Skin epidermis (tissue), 12 donors: ENCODE measurements around the gene ACOXL.

Source experiments
- H3K27ac ChIP-seq, 21 experiments: fragments of 200-600 bp; sonication (generic) in 11 of 21; one replicate each; pipeline ENCODE4 v1.5.0; 2020; ENCODE audit warnings: mild to moderate bottlenecking in 3 of 21, inconsistent platforms in 2 of 21, moderate library complexity in 2 of 21
- H3K4me3 ChIP-seq, 7 experiments: fragments of 200-600 bp; sonication (generic) in 2 of 7; one replicate each; pipeline ENCODE4 v1.5.0; 2020; ENCODE audit warnings: inconsistent platforms in 2 of 7, mild to moderate bottlenecking in 2 of 7, moderate library complexity in 1 of 7

The ACOXL gene

DNA sequence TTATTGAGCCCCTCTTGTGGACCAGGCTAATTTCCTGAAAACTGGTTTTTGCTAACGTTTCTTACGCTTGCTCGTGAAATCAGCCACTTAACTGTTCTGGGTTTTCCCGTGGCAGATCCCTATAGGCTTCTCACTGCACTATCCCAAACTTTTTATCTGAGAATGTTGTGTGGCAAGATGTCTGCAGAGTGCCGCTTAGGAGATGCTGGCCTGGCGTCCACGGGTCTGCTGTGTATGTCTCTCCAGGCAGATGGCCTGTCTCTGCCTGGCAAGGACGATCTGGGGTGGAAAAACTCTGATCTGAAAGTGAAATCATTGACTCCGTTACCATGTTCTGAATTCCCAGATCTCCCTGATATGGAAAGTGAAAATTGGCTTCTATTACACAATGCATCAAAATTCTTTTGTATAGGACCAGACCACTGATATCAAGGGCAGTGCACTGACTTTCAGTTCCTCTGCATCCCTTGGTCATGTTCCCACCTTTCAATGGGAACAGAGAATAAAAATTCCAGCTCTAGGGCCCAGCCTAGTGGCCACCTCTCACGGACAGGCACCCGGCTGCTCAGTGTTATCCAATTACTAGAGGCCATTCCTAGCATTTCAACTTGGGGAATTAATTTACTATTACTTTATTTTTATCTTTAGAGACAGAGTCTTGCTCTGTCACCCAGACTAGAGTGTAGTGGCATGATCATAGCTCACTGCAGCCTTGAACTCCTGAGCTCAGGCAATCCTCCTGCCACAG lies 154.6 kb downstream of the ACOXL start:
- no peak overlapping the region for H3K27ac ChIP-seq
- no peak overlapping the region for H3K4me3 ChIP-seq

DNA sequence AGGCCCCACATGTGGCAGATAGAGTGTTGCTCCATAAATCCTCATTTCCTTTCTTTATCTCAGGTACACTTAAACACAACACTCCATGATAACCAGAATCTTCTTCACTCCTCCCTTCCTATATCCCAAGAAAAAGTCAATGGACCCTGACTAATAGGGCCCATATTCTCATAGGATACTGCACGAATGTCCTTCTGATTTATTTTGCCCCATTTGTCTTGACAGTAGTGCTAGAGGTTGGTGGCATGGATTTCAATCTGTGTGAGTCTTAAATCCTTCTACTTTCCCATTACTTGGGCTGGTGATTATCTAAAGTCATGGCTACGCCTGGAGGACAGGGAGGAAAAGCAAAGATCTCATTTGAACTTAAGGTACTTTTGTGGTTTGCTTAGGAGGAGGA lies 156.0 kb downstream of the ACOXL start:
- Histone ChIP-seq H3K4me3 (no peak overlapping the region), H3K27ac (no peak overlapping the region)

DNA sequence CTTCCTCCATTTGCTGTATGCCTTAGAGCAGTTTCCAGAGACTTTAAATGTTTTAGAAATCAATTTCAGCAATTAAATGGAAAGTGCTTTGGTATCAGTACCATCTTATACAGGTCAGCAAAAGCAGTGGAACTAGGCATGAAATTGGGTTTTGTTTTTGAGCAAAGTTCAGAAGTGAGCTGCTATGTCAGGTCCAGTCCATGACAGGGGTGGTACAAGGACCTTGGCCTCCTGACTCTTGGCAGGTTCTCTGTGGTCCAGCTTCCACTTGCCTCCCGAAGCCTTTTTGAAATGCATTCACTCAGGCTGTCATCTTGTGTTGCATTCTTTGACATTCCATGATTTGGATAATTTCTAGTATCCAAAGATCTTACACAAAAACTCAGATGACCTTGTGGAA lies 159.3 kb downstream of the ACOXL start:
- H3K27ac ChIP-seq: no peak overlapping the region
- no peak overlapping the region for H3K4me3 ChIP-seq

DNA sequence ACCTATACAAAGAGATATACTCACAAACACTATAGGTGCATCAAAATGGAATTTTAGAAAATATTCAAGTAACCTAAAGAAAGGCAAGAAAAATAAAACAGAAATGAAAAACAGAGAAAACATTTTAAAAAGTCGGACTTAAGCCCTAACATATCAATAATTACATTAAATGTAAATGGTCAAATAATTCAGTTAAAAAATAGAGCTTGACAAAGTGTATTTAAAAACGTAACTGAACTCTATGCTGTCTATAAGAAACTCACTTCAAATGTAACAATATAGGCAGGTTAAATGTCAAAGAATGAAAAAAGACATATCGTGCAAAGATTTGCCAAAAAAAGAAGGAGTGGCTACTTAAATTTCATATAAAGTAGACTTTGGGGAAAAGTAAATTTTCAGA lies 163.9 kb downstream of the ACOXL start:
- no peak overlapping the region for H3K27ac ChIP-seq

DNA sequence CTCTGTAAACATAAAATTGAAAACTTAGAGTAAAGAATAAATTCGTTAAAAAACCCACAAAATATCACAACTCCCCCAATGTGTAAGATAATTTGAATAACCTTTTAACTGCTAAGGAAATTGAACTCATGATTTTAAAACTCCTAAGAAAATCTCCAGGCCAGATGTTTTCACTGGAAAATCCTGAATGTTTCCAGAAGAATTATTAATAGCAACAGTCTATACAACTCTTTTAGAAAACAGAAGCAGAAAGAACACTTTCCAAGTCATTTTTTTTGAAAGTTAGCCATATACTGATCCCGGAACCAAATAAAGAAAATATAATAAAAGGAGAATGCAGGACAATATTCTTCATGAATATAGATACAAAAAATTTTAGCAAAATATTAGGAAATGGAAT lies 165.6 kb downstream of the ACOXL start:
- Histone ChIP-seq H3K27ac (no peak overlapping the region), H3K4me3 (no peak overlapping the region)

More for the DNA sequence above, 163.9 kb downstream of the ACOXL start:
- no peak overlapping the region for H3K4me3 ChIP-seq

DNA sequence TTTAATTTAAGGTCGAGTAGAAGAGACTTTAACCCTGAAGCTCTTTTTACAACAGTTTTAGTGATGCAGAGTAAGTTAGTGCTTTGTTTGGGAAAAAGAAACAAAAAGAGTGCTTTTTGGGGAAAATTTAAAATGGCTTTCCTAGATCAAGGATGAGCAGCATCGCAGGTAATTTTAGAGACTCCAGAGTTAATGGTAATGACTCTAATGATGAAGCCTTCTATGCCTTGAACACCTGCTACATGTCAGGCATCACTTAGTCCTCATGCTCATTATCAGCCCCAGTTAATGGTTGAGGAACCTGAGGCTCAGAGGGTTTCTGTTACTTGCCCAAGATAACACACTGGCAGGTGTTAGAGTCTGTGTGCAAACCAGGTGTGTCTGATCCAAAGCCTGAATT lies 167.8 kb downstream of the ACOXL start:
- H3K27ac ChIP-seq: no peak overlapping the region
- no peak overlapping the region for H3K4me3 ChIP-seq

DNA sequence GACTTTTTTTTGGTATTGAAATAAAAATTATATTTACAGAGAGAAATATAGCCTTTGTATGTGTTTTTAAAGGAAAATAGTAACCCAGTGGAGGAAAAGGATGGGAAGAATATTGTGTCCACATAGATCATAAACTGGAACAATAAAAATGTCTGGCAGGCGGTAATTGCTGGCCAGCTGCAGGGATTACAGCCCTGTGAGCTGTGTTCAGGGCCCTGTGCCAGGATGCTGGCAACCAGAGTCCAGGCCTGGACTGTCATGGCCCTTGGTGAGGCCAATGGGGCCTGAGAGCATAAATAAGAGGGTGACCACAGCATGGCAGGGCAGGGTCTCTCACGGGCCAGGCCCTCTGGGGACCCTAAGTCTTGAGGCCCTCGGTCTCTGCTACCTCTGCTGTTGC lies 171.2 kb downstream of the ACOXL start:
- Histone ChIP-seq H3K27ac (no peak overlapping the region), H3K4me3 (no peak overlapping the region)

DNA sequence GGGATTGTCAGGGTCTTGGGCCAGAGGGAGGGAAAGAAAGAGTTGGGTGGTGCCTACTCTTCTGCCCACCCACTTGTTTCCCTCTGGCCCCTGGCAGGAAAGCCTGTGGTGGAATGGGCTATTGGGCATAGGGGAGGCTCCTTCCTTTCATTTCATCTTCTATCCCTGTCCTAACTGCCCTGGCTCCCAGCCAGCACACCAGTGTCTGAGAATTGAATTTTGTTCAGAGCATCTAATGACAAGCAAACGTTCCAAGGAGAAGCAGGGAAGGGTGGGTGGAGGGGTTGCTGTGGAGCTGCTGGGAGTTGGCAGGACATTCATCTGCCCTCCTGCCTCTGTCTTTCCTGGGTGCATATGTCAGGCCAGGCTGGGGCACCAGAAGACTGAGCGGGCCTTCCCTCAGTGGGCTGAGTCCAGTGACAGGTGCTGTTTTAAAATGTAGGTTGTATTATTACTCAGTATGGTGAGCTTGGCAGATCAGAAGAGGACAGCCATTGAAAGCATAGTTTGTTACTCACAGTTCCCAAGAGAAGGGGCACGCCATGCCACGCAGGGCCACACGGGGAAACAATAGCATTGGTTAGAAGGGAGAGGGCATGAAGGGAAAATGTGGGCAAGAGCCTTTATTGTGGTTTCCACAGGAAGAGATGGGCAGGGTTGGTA lies 171.9 kb downstream of the ACOXL start:
- no peak overlapping the region for H3K27ac ChIP-seq
- H3K4me3 ChIP-seq: no peak overlapping the region

DNA sequence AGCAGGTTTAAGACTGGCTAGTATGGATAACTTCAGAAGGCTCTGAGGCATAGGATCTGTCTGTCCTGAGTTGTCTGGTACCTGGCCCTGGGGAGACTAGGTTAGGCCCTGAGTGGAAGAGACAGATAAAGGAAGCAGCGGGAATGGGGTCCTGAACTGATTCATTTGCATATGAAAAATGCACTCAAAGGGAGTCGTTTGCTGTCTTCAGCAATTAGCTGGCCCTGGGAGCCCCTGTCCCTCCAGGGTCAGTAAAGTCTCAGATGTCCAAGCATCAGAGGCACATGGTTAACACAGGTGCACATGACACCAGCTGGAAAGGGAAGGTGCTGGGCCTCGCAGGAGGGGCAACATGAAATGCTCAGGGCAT lies 172.4 kb downstream of the ACOXL start:
- no peak overlapping the region for H3K4me3 ChIP-seq
- no peak overlapping the region for H3K27ac ChIP-seq

DNA sequence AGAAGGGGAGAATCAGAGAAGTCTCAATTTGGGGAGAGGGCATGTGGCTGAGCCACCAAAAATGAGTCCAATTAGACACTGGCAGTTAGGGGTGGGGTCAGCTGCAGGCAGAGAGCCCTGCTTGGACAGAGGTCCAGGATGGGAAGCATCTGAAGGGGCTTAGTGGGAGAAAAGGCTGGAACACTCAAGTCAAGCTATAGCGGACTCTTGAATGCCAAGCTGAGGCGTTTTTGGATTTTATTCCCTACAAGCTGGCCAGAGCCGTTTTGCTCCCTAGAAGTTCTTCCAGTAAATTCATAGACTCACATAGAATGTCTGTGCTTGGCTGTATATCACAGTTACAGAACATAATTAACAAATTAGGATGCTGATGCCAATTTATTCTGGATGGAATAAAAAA lies 172.8 kb downstream of the ACOXL start:
- H3K27ac ChIP-seq: no peak overlapping the region
- H3K4me3 ChIP-seq: no peak overlapping the region

DNA sequence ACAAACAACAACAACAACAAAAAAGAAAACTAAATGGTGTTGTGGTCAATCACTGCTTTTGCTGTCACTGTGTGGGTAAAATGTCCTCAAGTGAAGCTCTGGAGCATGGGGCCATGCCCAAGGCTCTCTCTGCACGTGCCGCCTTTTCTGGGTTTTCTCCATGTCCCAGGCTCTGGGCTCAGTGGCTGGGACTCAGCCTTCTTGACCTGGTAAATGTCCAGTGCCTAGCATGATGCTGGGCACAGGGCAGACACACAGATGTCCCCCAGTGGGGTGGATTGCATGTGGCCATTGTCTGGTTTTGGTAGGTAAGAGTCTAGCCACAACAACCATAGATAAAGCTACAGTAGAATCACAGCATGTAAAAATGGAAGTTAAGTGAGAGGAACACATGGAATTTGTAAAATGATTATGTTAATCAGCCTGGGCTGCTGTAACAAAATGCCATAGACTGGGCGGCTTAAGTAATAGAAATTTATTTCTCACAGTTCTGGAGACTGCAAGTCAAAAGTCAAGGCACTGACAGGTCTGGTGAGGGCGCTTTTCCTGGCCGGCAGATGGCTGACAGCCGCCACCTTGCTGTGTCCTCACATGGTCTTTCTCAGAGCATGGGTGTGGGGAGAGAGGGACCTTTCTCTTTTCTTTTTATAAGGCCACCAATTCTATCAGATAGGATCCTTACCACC lies 174.4 kb downstream of the ACOXL start:
- H3K4me3 ChIP-seq: no peak overlapping the region
- H3K27ac ChIP-seq: no peak overlapping the region

DNA sequence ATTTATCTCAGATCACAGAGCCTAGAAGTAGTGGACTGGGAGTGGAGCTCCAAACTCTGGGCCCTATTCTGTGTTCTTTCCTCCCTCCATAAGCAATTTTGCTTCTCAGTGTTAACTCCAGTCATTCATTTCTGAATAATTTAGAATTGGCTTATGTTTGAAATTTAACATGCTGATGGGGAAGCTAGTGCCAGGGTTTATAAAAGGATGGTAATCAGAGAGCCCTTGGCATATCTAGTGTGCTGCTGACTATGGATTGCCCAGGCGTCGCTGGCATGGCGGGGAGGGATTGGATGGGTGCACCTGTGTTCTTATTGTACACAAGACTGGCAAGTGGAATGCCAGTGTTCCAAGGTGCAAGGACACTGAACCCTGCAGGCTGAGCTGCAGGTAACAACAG lies 177.1 kb downstream of the ACOXL start:
- no peak overlapping the region for H3K4me3 ChIP-seq
- H3K27ac ChIP-seq: no peak overlapping the region

DNA sequence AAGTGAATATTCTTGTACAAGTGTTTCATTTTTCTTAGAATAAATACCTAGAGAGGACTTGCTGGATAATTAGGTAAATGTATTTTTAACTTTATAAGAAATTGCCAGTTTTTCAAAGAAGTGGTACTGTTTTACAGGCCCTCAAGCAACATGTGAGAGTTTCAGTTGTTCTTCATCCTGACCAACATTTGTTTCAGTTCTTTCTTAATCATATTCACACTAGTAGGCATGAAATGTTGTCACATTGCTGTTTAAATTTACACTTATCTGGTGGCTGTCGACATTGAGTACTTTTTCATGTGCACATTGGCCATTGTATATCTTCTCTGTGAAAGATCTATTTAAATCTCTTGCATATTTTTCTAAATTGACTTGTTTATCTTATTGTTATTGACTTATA lies 178.1 kb downstream of the ACOXL start:
- Histone ChIP-seq H3K4me3 (no peak overlapping the region), H3K27ac (no peak overlapping the region)

DNA sequence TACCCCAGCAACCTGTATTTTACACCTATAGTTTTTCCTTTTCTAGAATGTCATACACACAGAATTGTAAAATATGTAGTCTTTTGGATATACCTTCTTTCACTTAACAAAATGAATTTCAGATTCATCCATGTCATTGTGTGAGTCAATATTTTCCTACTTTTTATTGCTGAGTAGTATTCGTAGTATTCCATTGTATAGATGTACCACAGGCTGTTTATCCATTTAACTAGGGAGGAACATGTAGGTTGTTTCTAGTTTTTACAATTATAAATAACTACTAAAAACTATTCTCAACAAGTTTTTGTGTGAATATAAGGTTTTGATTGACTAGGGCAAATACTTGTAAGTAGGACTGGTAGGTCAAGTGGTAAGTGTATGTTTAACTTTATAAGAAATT lies 187.4 kb downstream of the ACOXL start:
- H3K4me3 ChIP-seq: no peak overlapping the region

DNA sequence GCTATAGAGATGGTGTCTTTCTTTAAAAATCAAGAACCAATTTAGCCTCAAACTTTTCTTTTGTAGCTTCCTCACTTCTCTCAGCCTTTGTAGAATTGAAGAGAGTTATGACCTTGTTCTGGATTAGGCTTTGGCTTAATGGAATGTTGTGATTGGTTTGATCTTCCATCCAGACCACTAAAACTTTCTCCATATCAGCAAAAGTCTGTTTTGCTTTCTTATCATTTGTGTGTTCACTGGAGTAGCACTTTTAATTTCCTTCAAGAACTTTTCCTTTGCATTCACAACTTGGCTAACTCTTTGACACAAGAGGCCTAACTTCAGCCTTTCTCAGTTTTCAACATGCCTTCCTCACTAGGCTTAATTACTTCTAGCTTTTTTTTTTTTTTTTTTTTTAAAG lies 193.1 kb downstream of the ACOXL start:
- no peak overlapping the region for H3K27ac ChIP-seq
- no peak overlapping the region for H3K4me3 ChIP-seq

More for the DNA sequence above, 187.4 kb downstream of the ACOXL start:
- no peak overlapping the region for H3K27ac ChIP-seq

DNA sequence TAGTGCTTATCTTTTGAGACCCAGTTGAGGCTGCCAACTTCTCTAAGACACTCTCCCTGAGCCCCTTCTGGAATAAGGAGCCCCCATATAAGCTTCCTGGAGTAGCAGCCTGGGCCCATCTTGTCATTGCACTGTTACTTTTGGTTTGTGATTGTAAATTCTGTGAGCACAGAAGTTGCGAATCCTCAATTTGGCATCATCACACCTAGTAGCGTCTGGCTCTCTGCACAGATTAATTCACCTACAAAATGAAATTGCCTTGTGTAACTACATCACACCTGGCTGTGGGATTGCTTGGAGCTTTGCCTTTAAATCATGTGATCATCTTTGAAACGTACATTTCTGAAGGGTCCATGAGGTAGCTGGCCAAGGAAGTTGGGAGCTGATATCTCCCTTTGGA lies 195.2 kb downstream of the ACOXL start:
- Histone ChIP-seq H3K4me3 (no peak overlapping the region), H3K27ac (no peak overlapping the region)

DNA sequence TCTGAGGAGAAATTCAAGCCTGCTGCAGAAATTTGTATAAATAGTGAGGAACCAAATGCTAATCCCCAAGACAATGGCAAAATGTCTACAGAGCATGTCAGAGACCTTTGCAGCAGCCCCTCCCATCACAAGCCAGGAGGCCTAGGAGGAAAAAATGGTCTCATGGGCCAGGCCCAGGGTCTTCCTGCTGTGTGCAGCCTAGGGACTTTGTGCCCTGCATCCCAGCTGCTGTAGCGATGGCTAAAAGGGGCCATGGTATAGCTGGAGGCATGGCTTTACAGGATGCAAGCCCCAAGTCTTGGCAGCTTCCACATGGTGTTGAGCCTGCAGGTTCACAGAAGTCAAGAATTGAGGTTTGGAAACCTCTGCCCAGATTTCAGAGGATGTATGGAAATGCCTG lies 197.2 kb downstream of the ACOXL start:
- no peak overlapping the region for H3K4me3 ChIP-seq
- no peak overlapping the region for H3K27ac ChIP-seq

DNA sequence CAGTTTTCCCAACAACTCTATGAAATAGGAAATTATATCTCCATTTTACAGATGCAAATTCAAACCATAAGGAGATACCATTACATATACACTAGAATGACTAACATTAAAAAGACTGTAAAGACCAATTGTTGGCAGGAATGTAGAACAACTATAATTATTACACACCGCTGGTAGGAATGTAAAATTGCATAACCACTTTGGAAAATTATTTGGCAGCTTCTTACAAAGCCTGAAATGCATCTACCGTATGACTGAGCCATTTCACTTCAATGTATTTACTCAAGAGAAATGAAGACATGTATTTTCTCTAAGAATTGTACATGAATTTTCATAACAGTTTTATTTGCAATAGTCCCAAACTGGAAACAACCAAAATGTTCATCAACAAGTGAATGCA lies 199.3 kb downstream of the ACOXL start:
- H3K4me3 ChIP-seq: no peak overlapping the region
- H3K27ac ChIP-seq: no peak overlapping the region

DNA sequence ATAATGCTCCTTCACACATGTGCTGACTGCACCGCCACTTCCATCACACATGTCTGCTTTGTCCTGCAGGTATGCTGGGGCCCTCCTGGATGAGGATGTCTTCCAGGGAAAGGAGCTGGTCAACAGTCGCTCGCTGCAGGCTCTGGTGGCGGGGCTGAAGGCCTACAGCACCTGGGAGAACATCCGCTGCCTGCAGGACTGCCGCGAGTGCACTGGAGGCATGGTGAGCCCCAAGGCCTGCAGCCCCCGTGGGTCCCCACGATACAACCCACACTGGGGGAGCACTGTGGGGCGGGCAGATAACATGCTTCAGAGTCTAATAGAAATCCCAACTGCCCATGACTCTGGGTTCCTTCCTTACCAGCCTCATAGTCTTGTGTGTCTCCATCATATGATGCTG lies 201.0 kb downstream of the ACOXL start:
- no peak overlapping the region for H3K27ac ChIP-seq
- no peak overlapping the region for H3K4me3 ChIP-seq

DNA sequence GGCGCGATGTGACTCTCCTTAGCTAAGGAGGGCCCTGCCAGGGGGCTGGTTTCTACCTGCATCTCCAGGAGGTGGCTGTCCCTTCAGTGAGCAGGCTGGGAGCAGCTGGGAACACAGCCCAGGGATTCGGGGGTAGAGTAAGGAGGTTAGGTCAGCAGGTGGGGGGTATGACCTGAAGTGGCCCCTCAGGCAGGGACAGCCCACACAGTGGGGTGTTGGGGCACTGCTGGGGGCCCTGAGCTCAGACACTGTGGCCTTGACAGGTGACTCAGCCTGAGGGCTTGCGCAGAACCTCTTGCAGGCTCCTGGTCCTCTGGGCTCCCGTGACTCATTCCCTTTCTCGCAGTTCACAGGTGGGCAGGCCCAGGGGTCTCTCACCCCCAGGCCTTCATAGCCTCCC lies 202.6 kb downstream of the ACOXL start:
- no peak overlapping the region for H3K27ac ChIP-seq
- H3K4me3 ChIP-seq: no peak overlapping the region

DNA sequence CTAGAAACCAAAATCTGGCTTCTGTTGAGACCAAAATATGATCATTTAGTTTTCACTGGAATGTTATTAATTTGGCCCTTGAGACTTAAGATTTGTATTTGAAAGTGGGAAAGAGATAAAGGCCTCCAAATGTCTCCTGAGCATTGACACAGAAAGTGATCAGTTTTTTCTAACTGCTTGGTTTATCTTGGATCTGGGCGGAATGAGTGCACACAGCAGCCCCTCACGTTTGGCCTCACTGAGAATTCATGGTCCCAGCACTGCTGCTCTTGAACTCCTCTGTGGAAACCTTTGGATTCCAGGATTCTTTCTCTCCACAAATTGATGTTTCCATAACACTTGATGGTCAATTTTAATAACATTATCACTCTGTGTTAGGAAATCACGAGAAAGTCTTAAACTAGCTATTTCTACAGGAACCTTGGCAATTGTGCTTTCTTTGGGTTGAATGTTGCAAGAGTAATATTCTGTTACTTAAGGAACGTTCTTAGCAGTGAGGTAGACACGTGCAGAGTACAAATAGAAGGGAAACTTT lies 208.1 kb downstream of the ACOXL start:
- Histone ChIP-seq H3K4me3 (no peak overlapping the region), H3K27ac (no peak overlapping the region)
